ENCODE data around the gene EPHX1. TPM values are rescaled to one million over a fixed set of nuclear protein-coding genes. Genes with fewer than 3 reads are reported as not detected.

The EPHX1 gene
- total RNA-seq, 1 experiment from 2014 or later = 54.6 TPM

DNA sequence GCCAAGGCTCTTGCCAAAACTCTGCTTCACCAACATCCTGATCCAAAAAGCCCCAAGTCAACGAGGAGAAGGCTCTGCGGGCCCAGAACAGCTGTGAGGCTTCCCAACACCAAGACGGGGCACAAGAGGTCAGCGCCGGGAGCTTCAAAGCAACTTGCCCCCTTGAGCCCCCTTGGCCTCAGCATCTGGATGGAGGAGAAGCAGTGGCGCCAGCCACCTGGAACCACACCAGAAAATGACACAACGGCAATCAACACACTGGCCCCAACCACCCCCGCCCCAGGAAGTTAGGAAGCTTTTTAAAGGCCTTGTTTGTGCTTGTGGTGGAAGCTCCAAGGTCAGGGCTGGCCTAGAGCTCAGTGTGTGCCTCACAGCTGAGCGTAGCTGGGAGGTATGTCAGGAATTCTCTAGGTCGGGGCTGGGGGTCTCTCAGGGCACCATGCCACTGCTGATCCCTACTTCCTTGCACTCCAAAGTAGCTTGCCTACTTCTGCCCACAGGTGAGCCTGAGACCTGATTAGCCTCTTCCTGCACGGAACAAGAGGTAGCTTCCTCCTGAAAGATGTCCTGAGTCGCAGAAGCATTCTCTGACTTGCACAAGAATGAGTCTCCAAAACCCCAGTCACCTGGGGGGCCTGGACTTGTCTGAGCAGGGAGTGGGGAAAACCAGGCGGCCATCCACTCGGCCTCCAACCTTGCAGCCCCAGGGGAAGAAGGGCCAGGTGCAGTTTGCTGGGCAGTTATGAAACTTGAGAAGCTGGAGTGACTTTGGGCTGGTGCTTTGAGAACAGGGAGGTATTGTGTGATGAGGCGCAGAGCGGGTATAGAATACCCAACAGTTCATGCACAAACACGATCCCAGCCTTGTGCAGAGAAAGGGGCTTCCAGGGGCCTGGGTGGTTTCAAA lies 42.0 kb upstream of the EPHX1 start:
- intact Hi-C loops (cut with micrococcal nuclease) = no loop called here
- H3K79me2 ChIP-seq (ENCODE audit: low read length) = no peaks in the 10 kb centered on the region
- no peaks in the 10 kb centered on the region for H3K9me2 ChIP-seq (replicated peaks; ENCODE audit: low read length)
- no peaks in the 10 kb centered on the region for H4K20me1 ChIP-seq (ENCODE audit: low read length)
- H3K9me3 ChIP-seq (ENCODE audit: low read length) = no peaks in the 10 kb centered on the region
- 0 out of 2 replicates have a peak overlapping the region, but pooled peaks have one; percentile 4 for H3K4me2 ChIP-seq (ENCODE audit: low read length)
- no peaks in the 10 kb centered on the region for H3K36me3 ChIP-seq (ENCODE audit: low read depth, low read length)
- H3K27me3 ChIP-seq (ENCODE audit: low read length) = no peaks in the 10 kb centered on the region
- POLR2A ChIA-PET (ENCODE audit: unreplicated experiment) = no interaction called here
- H3F3A ChIP-seq (ENCODE audit: low read length, unreplicated experiment) = peaks cover 4% of the 10 kb centered on the region
- no TSS peak for BruUV-seq (replicated peaks)
- CTCF ChIA-PET = interaction anchor here (0.6 to 0.7 kb wide), 2 partner anchors 104 to 159 kb away, joined by 3 to 11 read pairs; no protein-coding TSS in a partner anchor
- DNase-seq (peak; percentile 39), ATAC-seq (peak; percentile 10; the same call in 1 of the 2 replicates)
- H3K4me1 ChIP-seq (ENCODE audit: insufficient read depth, low read length) = peaks cover 35% of the 10 kb centered on the region
- peak overlapping the region; percentile 19; the same call in 1 of the 2 replicates for H2AFZ ChIP-seq (ENCODE audit: low read length)
- no peak overlapping the region; the same call in 1 of the 2 replicates for H3K27ac ChIP-seq (ENCODE audit: low read length)
- no peak overlapping the region for H3K4me3 ChIP-seq (ENCODE audit: low read length)
- H3K9ac ChIP-seq (ENCODE audit: low read length) = no peak overlapping the region
- TF ChIP-seq, protein P1, sequence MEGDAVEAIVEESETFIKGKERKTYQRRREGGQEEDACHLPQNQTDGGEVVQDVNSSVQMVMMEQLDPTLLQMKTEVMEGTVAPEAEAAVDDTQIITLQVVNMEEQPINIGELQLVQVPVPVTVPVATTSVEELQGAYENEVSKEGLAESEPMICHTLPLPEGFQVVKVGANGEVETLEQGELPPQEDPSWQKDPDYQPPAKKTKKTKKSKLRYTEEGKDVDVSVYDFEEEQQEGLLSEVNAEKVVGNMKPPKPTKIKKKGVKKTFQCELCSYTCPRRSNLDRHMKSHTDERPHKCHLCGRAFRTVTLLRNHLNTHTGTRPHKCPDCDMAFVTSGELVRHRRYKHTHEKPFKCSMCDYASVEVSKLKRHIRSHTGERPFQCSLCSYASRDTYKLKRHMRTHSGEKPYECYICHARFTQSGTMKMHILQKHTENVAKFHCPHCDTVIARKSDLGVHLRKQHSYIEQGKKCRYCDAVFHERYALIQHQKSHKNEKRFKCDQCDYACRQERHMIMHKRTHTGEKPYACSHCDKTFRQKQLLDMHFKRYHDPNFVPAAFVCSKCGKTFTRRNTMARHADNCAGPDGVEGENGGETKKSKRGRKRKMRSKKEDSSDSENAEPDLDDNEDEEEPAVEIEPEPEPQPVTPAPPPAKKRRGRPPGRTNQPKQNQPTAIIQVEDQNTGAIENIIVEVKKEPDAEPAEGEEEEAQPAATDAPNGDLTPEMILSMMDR (conservative IDR thresholded peaks at IDR 0.05; ENCODE audit: low read depth, low read length) = no peak
- TF ChIP-seq EZH2phosphoT487 (IDR thresholded peaks at IDR 0.05; ENCODE audit: borderline replicate concordance, low read length) (no peak), EZH2 (IDR thresholded peaks at IDR 0.05; ENCODE audit: low read length, unreplicated experiment) (no peak)

DNA sequence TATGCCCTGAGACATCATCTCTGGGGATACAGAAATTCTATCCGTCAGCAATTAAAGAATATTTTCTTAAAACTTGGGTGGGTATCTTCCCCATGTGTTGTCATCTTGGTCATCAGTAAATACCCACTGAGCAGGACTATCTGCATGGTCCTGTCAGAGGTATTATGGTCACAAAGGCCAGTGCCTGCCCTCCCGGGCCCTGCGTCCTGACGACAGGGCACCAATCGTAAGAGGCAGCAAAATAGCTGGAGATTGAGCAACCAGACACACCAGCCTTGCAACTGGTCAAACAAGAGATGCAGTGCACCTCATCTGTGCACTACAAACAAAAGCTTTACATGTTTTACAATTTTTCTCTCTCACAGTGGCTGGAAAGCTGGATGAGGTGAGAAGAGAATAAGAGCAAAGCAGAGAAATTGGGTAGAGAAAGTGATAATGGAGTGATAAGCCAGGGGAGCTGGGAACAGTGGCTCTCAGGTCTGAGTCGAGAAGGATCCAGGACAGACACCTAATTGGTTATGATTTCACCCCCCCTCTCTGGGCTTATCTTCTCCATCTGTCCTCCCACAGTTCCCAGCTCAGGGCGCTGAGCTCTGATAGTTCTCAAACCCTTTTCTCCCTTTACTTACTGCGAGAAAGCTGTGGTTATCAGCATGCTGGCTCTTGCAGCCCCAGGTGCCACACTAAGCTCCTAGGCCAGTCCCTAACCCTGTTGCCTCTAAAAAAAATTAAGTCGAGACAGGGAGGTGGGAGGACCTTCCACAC lies 41.1 kb upstream of the EPHX1 start:
- ChIA-PET POLR2A (ENCODE audit: unreplicated experiment) (no interaction called here), CTCF (interaction anchor here (0.7 kb wide), 1 partner anchor 1042 kb away, joined by 4 read pairs; no protein-coding TSS in a partner anchor)
- no peaks in the 10 kb centered on the region for H4K20me1 ChIP-seq (ENCODE audit: low read length)
- H2AFZ ChIP-seq (ENCODE audit: low read length) = no peak overlapping the region
- H3K9ac ChIP-seq (ENCODE audit: low read length) = no peak overlapping the region
- peaks cover 9% of the 10 kb centered on the region for H3F3A ChIP-seq (ENCODE audit: low read length, unreplicated experiment)
- intact Hi-C loops (cut with micrococcal nuclease) = no loop called here
- peaks cover 45% of the 10 kb centered on the region for H3K4me1 ChIP-seq (ENCODE audit: insufficient read depth, low read length)
- H3K9me3 ChIP-seq (ENCODE audit: low read length) = no peaks in the 10 kb centered on the region
- BruUV-seq (replicated peaks) = no TSS peak
- H3K27ac ChIP-seq (ENCODE audit: low read length) = no peak overlapping the region
- H3K4me3 ChIP-seq (ENCODE audit: low read length) = no peak overlapping the region
- ATAC-seq = no peak
- H3K27me3 ChIP-seq (ENCODE audit: low read length) = no peaks in the 10 kb centered on the region
- no peak for DNase-seq
- TF ChIP-seq EZH2 (IDR thresholded peaks at IDR 0.05; ENCODE audit: low read length, unreplicated experiment) (no peak), EZH2phosphoT487 (IDR thresholded peaks at IDR 0.05; ENCODE audit: borderline replicate concordance, low read length) (no peak)
- TF ChIP-seq, protein P1 (conservative IDR thresholded peaks at IDR 0.05; ENCODE audit: low read depth, low read length) = no peak
- no peaks in the 10 kb centered on the region for H3K9me2 ChIP-seq (replicated peaks; ENCODE audit: low read length)
- no peaks in the 10 kb centered on the region for H3K36me3 ChIP-seq (ENCODE audit: low read depth, low read length)
- H3K4me2 ChIP-seq (ENCODE audit: low read length) = no peak overlapping the region
- no peaks in the 10 kb centered on the region for H3K79me2 ChIP-seq (ENCODE audit: low read length)
